ENCODE results near the gene TYSND1.
"Not testable (repeated sequence)": the region's sequence is repeated elsewhere in the genome, so short reads cannot be mapped to it uniquely, and the experiment has no call there.

Gene TYSND1

GRCh38 chr10:70167246-70167645 is 20.7 kb upstream of the TYSND1 start:
- Histone ChIP-seq H3K9ac (no peak overlapping the region), H3K4me2 (peak overlapping the region; percentile 15; the same call in 1 of the 2 replicates), H3K27ac (no peak overlapping the region), H3K27me3 (no peaks in the 10 kb centered on the region), H3K9me3 (no peaks in the 10 kb centered on the region), H3K4me3 (no peak overlapping the region), H3K36me3 (peaks cover 29% of the 10 kb centered on the region), H3K4me1 (peaks cover 79% of the 10 kb centered on the region), H4K20me1 (peaks cover 77% of the 10 kb centered on the region)
- no peak for TF ChIP-seq Cebpa-rat (IDR thresholded peaks at IDR 0.05)

- Histone ChIP-seq H3K4me3 (no peak overlapping the region), H3K27ac (no peak overlapping the region), H3K9me3 (no peaks in the 10 kb centered on the region), H3K9ac (no peak overlapping the region), H3K4me1 (peaks cover 83% of the 10 kb centered on the region), H4K20me1 (peaks cover 85% of the 10 kb centered on the region), H3K36me3 (peaks cover 36% of the 10 kb centered on the region), H3K27me3 (no peaks in the 10 kb centered on the region), H3K4me2 (peak overlapping the region; percentile 45; the same call in 1 of the 2 replicates)
- TF ChIP-seq Cebpa-rat (IDR thresholded peaks at IDR 0.05): no peak
Observed at GRCh38 chr10:70166394-70166793, 19.9 kb upstream of the TYSND1 start.

GRCh38 chr10:70164163-70164562 is 17.7 kb upstream of the TYSND1 start:
- 0 out of 2 replicates have a peak overlapping the region, but pooled peaks have one; percentile 31 for H3K27ac ChIP-seq
- no peak for TF ChIP-seq Cebpa-rat (IDR thresholded peaks at IDR 0.05)
- peak overlapping the region; percentile 43; the same call in 1 of the 2 replicates for H3K9ac ChIP-seq
- peaks cover 73% of the 10 kb centered on the region for H3K4me1 ChIP-seq
- no peaks in the 10 kb centered on the region for H3K27me3 ChIP-seq
- peaks cover 55% of the 10 kb centered on the region for H3K36me3 ChIP-seq
- peak overlapping the region; percentile 83 for H3K4me2 ChIP-seq
- peaks cover 98% of the 10 kb centered on the region for H4K20me1 ChIP-seq
- H3K4me3 ChIP-seq: no peak overlapping the region; the same call in 1 of the 2 replicates
- no peaks in the 10 kb centered on the region for H3K9me3 ChIP-seq

- Histone ChIP-seq H3K27me3 (no peaks in the 10 kb centered on the region), H3K4me1 (peaks cover 66% of the 10 kb centered on the region), H3K36me3 (peaks cover 60% of the 10 kb centered on the region), H3K4me3 (no peak overlapping the region), H3K9ac (no peak overlapping the region), H3K27ac (no peak overlapping the region), H3K4me2 (peak overlapping the region; percentile 83), H4K20me1 (peaks cover 92% of the 10 kb centered on the region), H3K9me3 (no peaks in the 10 kb centered on the region)
- TF ChIP-seq Cebpa-rat (IDR thresholded peaks at IDR 0.05): no peak
Observed at GRCh38 chr10:70163448-70163847, 16.9 kb upstream of the TYSND1 start.

- Histone ChIP-seq H3K4me2 (peak overlapping the region; percentile 83), H3K27me3 (no peaks in the 10 kb centered on the region), H3K9ac (peak overlapping the region; percentile 47; the same call in 1 of the 2 replicates), H3K9me3 (no peaks in the 10 kb centered on the region), H3K36me3 (peaks cover 60% of the 10 kb centered on the region), H3K27ac (no peak overlapping the region), H3K4me3 (no peak overlapping the region), H4K20me1 (peaks cover 92% of the 10 kb centered on the region), H3K4me1 (peaks cover 60% of the 10 kb centered on the region)
- no peak for TF ChIP-seq Cebpa-rat (IDR thresholded peaks at IDR 0.05)
Observed at GRCh38 chr10:70162892-70163201, 16.3 kb upstream of the TYSND1 start.

GRCh38 chr10:70162151-70162891 is 15.8 kb upstream of the TYSND1 start:
- H3K4me2 ChIP-seq: peak overlapping the region; percentile 83
- peaks cover 92% of the 10 kb centered on the region for H4K20me1 ChIP-seq
- H3K4me3 ChIP-seq: no peak overlapping the region
- H3K4me1 ChIP-seq: peaks cover 54% of the 10 kb centered on the region
- H3K27ac ChIP-seq: no peak overlapping the region
- H3K9me3 ChIP-seq: no peaks in the 10 kb centered on the region
- H3K36me3 ChIP-seq: peaks cover 63% of the 10 kb centered on the region
- no peaks in the 10 kb centered on the region for H3K27me3 ChIP-seq
- peak overlapping the region; percentile 47; the same call in 1 of the 2 replicates for H3K9ac ChIP-seq
- no peak for TF ChIP-seq Cebpa-rat (IDR thresholded peaks at IDR 0.05)

GRCh38 chr10:70160798-70161197 is 14.3 kb upstream of the TYSND1 start:
- H3K9ac ChIP-seq: no peak overlapping the region
- H3K4me1 ChIP-seq: peaks cover 39% of the 10 kb centered on the region
- no peak overlapping the region for H3K4me3 ChIP-seq
- no peak overlapping the region for H3K27ac ChIP-seq
- H3K4me2 ChIP-seq: no peak overlapping the region
- no peaks in the 10 kb centered on the region for H3K9me3 ChIP-seq
- peaks cover 84% of the 10 kb centered on the region for H4K20me1 ChIP-seq
- peaks cover 65% of the 10 kb centered on the region for H3K36me3 ChIP-seq
- no peak for TF ChIP-seq Cebpa-rat (IDR thresholded peaks at IDR 0.05)
- H3K27me3 ChIP-seq: no peaks in the 10 kb centered on the region

- not testable (repeated sequence) for H3K9me3 ChIP-seq, H3K27ac ChIP-seq, H3K27me3 ChIP-seq, H3K4me2 ChIP-seq, H3K9ac ChIP-seq, H3K4me3 ChIP-seq
- peaks cover 72% of the 10 kb centered on the region for H3K36me3 ChIP-seq
- peaks cover 84% of the 10 kb centered on the region for H4K20me1 ChIP-seq
- peaks cover 25% of the 10 kb centered on the region for H3K4me1 ChIP-seq
Observed at GRCh38 chr10:70159366-70159765, 12.9 kb upstream of the TYSND1 start.

- Histone ChIP-seq H3K4me1 (peaks cover 12% of the 10 kb centered on the region), H3K27ac (no peak overlapping the region), H3K27me3 (no peaks in the 10 kb centered on the region), H3K4me2 (no peak overlapping the region), H3K36me3 (peaks cover 85% of the 10 kb centered on the region), H3K9me3 (no peaks in the 10 kb centered on the region), H3K4me3 (no peak overlapping the region), H4K20me1 (peaks cover 75% of the 10 kb centered on the region), H3K9ac (no peak overlapping the region)
- TF ChIP-seq Cebpa-rat (IDR thresholded peaks at IDR 0.05): no peak
Observed at GRCh38 chr10:70158113-70158512, 11.6 kb upstream of the TYSND1 start.

GRCh38 chr10:70155255-70155838 is 8.8 kb upstream of the TYSND1 start:
- Histone ChIP-seq H3K27me3 (no peaks in the 10 kb centered on the region), H4K20me1 (peaks cover 58% of the 10 kb centered on the region), H3K27ac (no peak overlapping the region), H3K9me3 (no peaks in the 10 kb centered on the region), H3K4me2 (no peak overlapping the region), H3K36me3 (peaks cover 96% of the 10 kb centered on the region), H3K4me1 (no peaks in the 10 kb centered on the region), H3K9ac (no peak overlapping the region), H3K4me3 (no peak overlapping the region)
- TF ChIP-seq Cebpa-rat (IDR thresholded peaks at IDR 0.05): no peak
